B cell (primary cell): ENCODE data around the gene RNPEPL1. TPM values are rescaled to one million over a fixed set of nuclear protein-coding genes. Genes with fewer than 3 reads are reported as not detected.

Source experiments
- ATAC-seq: fragments of 200-7000 bp; cut with Tn5 transposase; one replicate; pipeline ENCODE4 v1.10.0; 2021; ENCODE audit warnings: low read depth, mild to moderate bottlenecking, moderate number of reproducible peaks, moderate library complexity
- CTCF ChIA-PET: fragments of 350-600 bp; sonication (Branson Sonifier 250); formaldehyde crosslinking; loops from one replicate; lab custom pipeline; 2021; ENCODE audit warnings: antibody characterized with exemption, inconsistent platforms; lab: Charles Lee
- POLR2A ChIA-PET: fragments of 350-600 bp; sonication (Branson Sonifier 250); formaldehyde crosslinking; loops from one replicate; lab custom pipeline; 2021; ENCODE audit warnings: antibody characterized with exemption; lab: Charles Lee
- DNase-seq: peaks from one replicate; pipeline ENCODE4 v3.0.0; 2013
- H2AFZ ChIP-seq: 2 replicates; pipeline ENCODE4 v1.6.1; 2012; ENCODE audit warnings: mild to moderate bottlenecking, low read depth, low read length; ENCODE audit not compliant: insufficient read depth, poor library complexity, severe bottlenecking
- H3K27ac ChIP-seq, 2 donors: 1 replicate in 1 of 2; 2 replicates in 1 of 2; pipeline ENCODE4 v1.5.1; 2012 to 2013; ENCODE audit warnings: low read length in 2 of 2, mild to moderate bottlenecking in 2 of 2, moderate library complexity in 1 of 2
- H3K27me3 ChIP-seq, 4 experiments: fragments of 200-600 bp in 1 of 4; sonication (generic) in 1 of 4; replicated peaks in 1 of 4; 1 replicate in 2 of 4; 2 replicates in 2 of 4; pipeline versions ENCODE4 v1.6.1 to v1.7.0; 2013 to 2016; ENCODE audit warnings: low read length in 3 of 4, mild to moderate bottlenecking in 2 of 4, mixed read lengths in 1 of 4, moderate library complexity in 1 of 4; ENCODE audit not compliant: insufficient read depth in 4 of 4, control insufficient read depth in 3 of 4; ENCODE audit errors: control extremely low read depth in 1 of 4
- H3K36me3 ChIP-seq, 2 experiments: replicated peaks in 1 of 2; 1 replicate in 1 of 2; 2 replicates in 1 of 2; pipeline versions ENCODE4 v1.6.1 to v1.7.1; 2013; ENCODE audit warnings: low read length in 1 of 2; ENCODE audit not compliant: insufficient read depth in 2 of 2, control insufficient read depth in 1 of 2; ENCODE audit errors: control extremely low read depth in 1 of 2, extremely low read depth in 1 of 2
- H3K4me1 ChIP-seq, 2 donors: fragments of 200-600 bp in 1 of 2; sonication (generic) in 1 of 2; 1 replicate in 1 of 2; 2 replicates in 1 of 2; pipeline versions ENCODE4 v1.5.1 to v1.6.1; 2013 to 2017; ENCODE audit warnings: low read length in 2 of 2; ENCODE audit not compliant: control insufficient read depth in 2 of 2, insufficient read depth in 2 of 2
- H3K4me2 ChIP-seq: replicated peaks from 2 replicates; pipeline ENCODE3; 2012; ENCODE audit warnings: mild to moderate bottlenecking, low read depth, low read length; ENCODE audit not compliant: poor library complexity, severe bottlenecking
- H3K4me3 ChIP-seq, 5 experiments: fragments of 200-600 bp in 1 of 5; sonication (generic) in 1 of 5; 1 replicate in 3 of 5; 2 replicates in 2 of 5; pipeline versions ENCODE4 v1.5.1 to v1.7.0; 2011 to 2016; ENCODE audit warnings: low read length in 4 of 5, mild to moderate bottlenecking in 4 of 5, low read depth in 2 of 5, control low read depth in 1 of 5, moderate library complexity in 1 of 5; ENCODE audit not compliant: insufficient read depth in 1 of 5; ENCODE audit errors: control extremely low read depth in 1 of 5, extremely low read depth in 1 of 5
- H3K79me2 ChIP-seq: fragments of 200-600 bp; sonication (generic); one replicate; pipeline ENCODE4 v1.6.0; 2016; ENCODE audit warnings: low read length; ENCODE audit not compliant: control insufficient read depth, insufficient read depth
- H3K9ac ChIP-seq: fragments of 200-600 bp; sonication (generic); 2 replicates; pipeline ENCODE4 v1.6.1; 2017; ENCODE audit warnings: mild to moderate bottlenecking, low read length, moderate library complexity
- H3K9me3 ChIP-seq, 3 donors: one replicate each; pipeline versions ENCODE4 v1.6.1 to v1.7.1; 2013; ENCODE audit warnings: low read length in 2 of 3; ENCODE audit not compliant: control insufficient read depth in 2 of 3, insufficient read depth in 1 of 3; ENCODE audit errors: control extremely low read depth in 1 of 3
- H4K20me1 ChIP-seq: 2 replicates; pipeline ENCODE4 v1.6.0; 2012; ENCODE audit warnings: mild to moderate bottlenecking, low read length; ENCODE audit not compliant: insufficient read depth, control insufficient read depth, poor library complexity, severe bottlenecking
- H3K27ac Mint-ChIP-seq: one replicate; pipeline ENCODE4 v1.8.0; 2021; ENCODE audit warnings: mixed read lengths
- H3K27me3 Mint-ChIP-seq: one replicate; pipeline ENCODE4 v1.8.0; 2021; ENCODE audit warnings: mixed read lengths
- H3K4me1 Mint-ChIP-seq: one replicate; pipeline ENCODE4 v1.8.0; 2021; ENCODE audit warnings: mixed read lengths
- H3K4me3 Mint-ChIP-seq: one replicate; pipeline ENCODE4 v1.8.0; 2021; ENCODE audit warnings: mixed read lengths
- H3K9me3 Mint-ChIP-seq: one replicate; pipeline ENCODE4 v1.8.0; 2022; ENCODE audit warnings: mixed read lengths; ENCODE audit not compliant: insufficient read depth
- CTCF ChIP-seq: fragments of 200-600 bp; IDR thresholded peaks from one replicate; pipeline ENCODE4 v1.8.0; 2022; ENCODE audit warnings: antibody characterized with exemption, mild to moderate bottlenecking
- EZH2 ChIP-seq: IDR thresholded peaks from 2 replicates; pipeline ENCODE4 v1.6.1; 2012; ENCODE audit warnings: borderline replicate concordance, low read depth, mild to moderate bottlenecking, moderate library complexity, low read length; ENCODE audit not compliant: insufficient read depth, poor library complexity, severe bottlenecking
- WGBS: methylation state at CpG from one replicate; pipeline ENCODE4 v1.1.5; 2013; ENCODE audit warnings: missing lambda C conversion rate; ENCODE audit not compliant: insufficient coverage; 5-methylcytosine and 5-hydroxymethylcytosine counted together
- intact Hi-C: fragments of 100-400 bp; cut with micrococcal nuclease; formaldehyde crosslinking; loops from one replicate; pipeline ENCODE4 v1.10.0; 2022
- polyA plus RNA-seq: library from polyadenylated mRNA; depleted of rRNA; stranded (reverse); fragments of >200 nt; gene quantifications from 2 replicates; pipeline ENCODE4 v1.2.3, GENCODE V29; 2012
- total RNA-seq, 2 donors: library from RNA; stranded (reverse); fragments of 120-200 nt in 1 of 2; gene quantifications; 1 replicate in 1 of 2; 2 replicates in 1 of 2; pipeline versions ENCODE4 v1.2.3 to v1.2.4, GENCODE V29; 2013 to 2022

RNPEPL1 gene
- total and polyA plus RNA-seq, 2 donors (not counting 1 experiment from before 2014, with no cell fraction given) = 103 to 109 TPM

- Histone ChIP-seq H3K27ac (no peak overlapping the region), H3K4me1 (no peaks in the 10 kb centered on the region), H3K36me3 (no peaks in the 10 kb centered on the region), H3K9ac (no peak overlapping the region), H3K4me3 (no peak overlapping the region), H3K79me2 (no peaks in the 10 kb centered on the region), H2AFZ (no peak overlapping the region), H4K20me1 (no peaks in the 10 kb centered on the region), H3K9me3 (no peaks in the 10 kb centered on the region), H3K27me3 (no peaks in the 10 kb centered on the region), H3K4me2 (no peak overlapping the region)
- H3K4me3 Mint-ChIP-seq = no peak overlapping the region
- DNase-seq = no peak
- H3K4me1 Mint-ChIP-seq = no peaks in the 10 kb centered on the region
- H3K27ac Mint-ChIP-seq = no peak overlapping the region
- no peak for ATAC-seq
- POLR2A ChIA-PET = no interaction called here
- H3K9me3 Mint-ChIP-seq = no peaks in the 10 kb centered on the region
- WGBS = 97% methylated on average over 16 of the region's 19 CpGs
- intact Hi-C loops = no loop called here
- no peaks in the 10 kb centered on the region for H3K27me3 Mint-ChIP-seq
- CTCF ChIA-PET = no interaction called here
- TF ChIP-seq EZH2 (no peak), CTCF (no peak)
These were observed 36.8 kb downstream of the RNPEPL1 start for GRCh38 chr2:240604939-240605716.

GRCh38 chr2:240605867-240606743 lies 37.8 kb downstream of the RNPEPL1 start:
- ChIA-PET POLR2A (no interaction called here), CTCF (no interaction called here)
- Mint-ChIP-seq H3K9me3 (no peaks in the 10 kb centered on the region), H3K27ac (no peak overlapping the region), H3K4me3 (no peak overlapping the region), H3K27me3 (no peaks in the 10 kb centered on the region), H3K4me1 (no peaks in the 10 kb centered on the region)
- no peaks in the 10 kb centered on the region for H4K20me1 ChIP-seq
- ATAC-seq (no peak), DNase-seq (no peak)
- no peaks in the 10 kb centered on the region for H3K79me2 ChIP-seq
- H3K4me2 ChIP-seq = no peak overlapping the region
- H3K4me1 ChIP-seq = no peaks in the 10 kb centered on the region
- H3K27me3 ChIP-seq = no peaks in the 10 kb centered on the region
- intact Hi-C loops = no loop called here
- H3K9ac ChIP-seq = no peak overlapping the region
- no peak overlapping the region for H3K4me3 ChIP-seq
- 92% methylated on average over 12 of the region's 12 CpGs for WGBS
- TF ChIP-seq EZH2 (no peak), CTCF (no peak)
- no peaks in the 10 kb centered on the region for H3K36me3 ChIP-seq
- no peak overlapping the region for H3K27ac ChIP-seq
- H2AFZ ChIP-seq = no peak overlapping the region
- H3K9me3 ChIP-seq = no peaks in the 10 kb centered on the region
